ENCODE data around the gene MUC13.

GRCh38 chr3:124978627-124979026, 44.1 kb upstream of the MUC13 start:
- TF ChIP-seq CTCF (IDR thresholded peaks at IDR 0.05; ENCODE audit: poor library complexity): no peak
- no peak for TF ChIP-seq EZH2 (IDR thresholded peaks at IDR 0.05; ENCODE audit: borderline replicate concordance)
- no peak for TF ChIP-seq EZH2phosphoT487 (IDR thresholded peaks at IDR 0.05; ENCODE audit: low read depth, severe bottlenecking, unreplicated experiment)

Measured in hepatocyte (in vitro differentiated cells).